GM10248 (cell line): Measurements from ENCODE around the gene DLG2.

Experiments
- CTCF ChIA-PET: fragments of 300-600 bp; sonication (Branson Sonifier 250); formaldehyde crosslinking; extraction: SDS; loops from one replicate; lab custom pipeline; 2021; ENCODE audit warnings: antibody characterized with exemption; lab: Yijun Ruan, JAX
- POLR2A ChIA-PET: fragments of 350-650 bp; sonication (Branson Sonifier 250); formaldehyde crosslinking; extraction: SDS; loops from one replicate; lab custom pipeline; 2020; ENCODE audit warnings: antibody characterized with exemption; lab: Yijun Ruan, JAX
- DNase-seq: peaks from one replicate; pipeline ENCODE4 v3.0.0; 2012; ENCODE audit errors: extremely low spot score
- CTCF ChIP-seq: IDR thresholded peaks from 2 replicates; pipeline ENCODE4 v1.5.1; 2012; ENCODE audit warnings: mild to moderate bottlenecking, low read depth; ENCODE audit errors: extremely low read depth, missing control alignments, control extremely low read depth

Gene DLG2

GRCh38 chr11:84117394-84117793 is 1509.8 kb downstream of the DLG2 start:
- no peak for TF ChIP-seq CTCF
- ChIA-PET POLR2A (no interaction called here), CTCF (no interaction called here)
- no peak for DNase-seq

GRCh38 chr11:84106541-84106940 is 1520.6 kb downstream of the DLG2 start:
- ChIA-PET POLR2A (no interaction called here), CTCF (no interaction called here)
- DNase-seq = no peak
- no peak for TF ChIP-seq CTCF

- TF ChIP-seq CTCF = no peak
- CTCF ChIA-PET = no interaction called here
- POLR2A ChIA-PET = no interaction called here
- DNase-seq = no peak
Measured at GRCh38 chr11:84105148-84105547, 1522.0 kb downstream of the DLG2 start.

- no peak for TF ChIP-seq CTCF
- ChIA-PET CTCF (interaction anchor here (1.1 kb wide), 1 partner anchor 11 kb away, joined by 3 read pairs; no protein-coding TSS in a partner anchor), POLR2A (no interaction called here)
- no peak for DNase-seq
Measured at GRCh38 chr11:84103096-84103495, 1524.0 kb downstream of the DLG2 start.

GRCh38 chr11:84097186-84097585 is 1530.0 kb downstream of the DLG2 start:
- POLR2A ChIA-PET = no interaction called here
- CTCF ChIA-PET = interaction anchor here (2.0 kb wide), 1 partner anchor 12 kb away, joined by 6 read pairs; no protein-coding TSS in a partner anchor
- no peak for DNase-seq
- TF ChIP-seq CTCF = no peak

- TF ChIP-seq CTCF = no peak
- ChIA-PET POLR2A (no interaction called here), CTCF (interaction anchor here (1.0 to 1.1 kb wide), 2 partner anchors 12 to 22 kb away, joined by 3 read pairs; no protein-coding TSS in a partner anchor)
- no peak for DNase-seq
Measured at GRCh38 chr11:84091212-84091986, 1535.7 kb downstream of the DLG2 start.
